ENCODE measurements around the gene TMEM132C. TPM values are rescaled to one million over a fixed set of nuclear protein-coding genes. Genes with fewer than 3 reads are reported as not detected.

The TMEM132C gene
- total and polyA plus RNA-seq, 2 of the 4 experiments (the other 2 are of a cell fraction) = not detected

GRCh38 chr12:128729628-128730121 lies 462.7 kb downstream of the TMEM132C start:
- in situ Hi-C loops (cut with MboI; ENCODE audit: low sequenced_read_pairs) (no loop called here), dilution Hi-C loops (cut with HindIII; ENCODE audit: low sequenced_read_pairs, unreplicated experiment) (no loop called here), intact Hi-C loops (cut with micrococcal nuclease) (no loop called here)
- Histone ChIP-seq H3K4me2 (ENCODE audit: low read depth, low read length) (no peak overlapping the region), H2BK5ac (ENCODE audit: low read depth, low read length, poor library complexity, severe bottlenecking) (no peak overlapping the region), H2BK15ac (ENCODE audit: low read depth, low read length) (no peak overlapping the region), H2AFZ (replicated peaks; ENCODE audit: low read length, poor library complexity) (no peak overlapping the region), H3K27me3 (ENCODE audit: control insufficient read depth, insufficient read depth, low read length) (no peaks in the 10 kb centered on the region), H3K4ac (ENCODE audit: low read depth, low read length) (no peak overlapping the region), H4K8ac (ENCODE audit: low read depth in 2 of 2, low read length in 2 of 2) (no peak overlapping the region), H3K79me1 (ENCODE audit: low read depth in 1 of 2, low read length in 2 of 2) (no peaks in the 10 kb centered on the region), H3K36me3 (ENCODE audit: control insufficient read depth, insufficient read depth, low read length) (no peaks in the 10 kb centered on the region), H3K27ac (ENCODE audit: insufficient read depth, low read length) (no peak overlapping the region), H4K20me1 (ENCODE audit: insufficient read depth, low read length) (no peaks in the 10 kb centered on the region), H3K9me1 (ENCODE audit: insufficient read depth, low read length) (no peaks in the 10 kb centered on the region), H3K4me3 (ENCODE audit: insufficient read depth, low read depth, low read length) (no peak overlapping the region), H2BK20ac (ENCODE audit: low read depth, low read length) (no peak overlapping the region), H2AK9ac (replicated peaks; ENCODE audit: low read depth, low read length, poor library complexity) (no peak overlapping the region), H2AK5ac (ENCODE audit: low read depth, low read length) (no peak overlapping the region), H3K9me3 (ENCODE audit: control insufficient read depth, insufficient read depth, low read length) (peaks cover 26% of the 10 kb centered on the region), H3K14ac (replicated peaks; ENCODE audit: low read depth, low read length) (no peak overlapping the region), H3K18ac (ENCODE audit: low read depth, low read length) (no peak overlapping the region), H2BK120ac (ENCODE audit: low read depth, low read length) (no peak overlapping the region), H4K91ac (ENCODE audit: insufficient read depth, low read depth, low read length) (no peak overlapping the region), H3K23ac (ENCODE audit: low read depth, low read length) (no peak overlapping the region), H3K4me1 (ENCODE audit: control insufficient read depth, insufficient read depth, low read length) (no peaks in the 10 kb centered on the region), H3K56ac (ENCODE audit: extremely low read depth, insufficient read depth, low read length) (no peak overlapping the region), H4K5ac (ENCODE audit: low read depth, low read length) (no peak overlapping the region), H3K9ac (ENCODE audit: low read depth, low read length) (no peak overlapping the region)
- no peak for TF ChIP-seq FOS (IDR thresholded peaks at IDR 0.05; ENCODE audit: low read depth, low read length)
- no peak for TF ChIP-seq CTCF (conservative IDR thresholded peaks at IDR 0.05; ENCODE audit: low read depth, low read length)
- TF ChIP-seq SMC3 (IDR thresholded peaks at IDR 0.05; ENCODE audit: low read depth, low read length) = no peak
- TF ChIP-seq RFX5 (IDR thresholded peaks at IDR 0.05; ENCODE audit: low read depth, low read length) = no peak
- no peak for TF ChIP-seq POLR2A (IDR thresholded peaks at IDR 0.05; ENCODE audit: low read depth, low read length)
- WGBS, 2 experiments (ENCODE audit: extremely low coverage in 2 of 2, insufficient read length in 1 of 2) = 56% methylated on average over 4 of the region's 8 CpGs; no CpG with 5 or more reads in 1 of the 2 experiments
- ATAC-seq (ENCODE audit: low read depth) (no peak), DNase-seq (no peak)
- no TSS peak for BruUV-seq (replicated peaks)
- CTCF ChIA-PET = no interaction called here
- POLR2A ChIA-PET (ENCODE audit: unreplicated experiment) = no interaction called here

Data from IMR-90 (cell line).